Left kidney (tissue), 2 donors: ENCODE measurements around the gene DBET. TPM values are rescaled to one million over a fixed set of nuclear protein-coding genes. Genes with fewer than 3 reads are reported as not detected.
"Not testable (repeated sequence)": the region's sequence is repeated elsewhere in the genome, so short reads cannot be mapped to it uniquely, and the experiment has no call there.

Experiments
- DNase-seq: peaks from one replicate; pipeline ENCODE4 v3.0.0-alpha.2; 2013
- polyA plus RNA-seq: library from polyadenylated mRNA; unstranded; fragments of 120-200 nt; gene quantifications from one replicate; pipeline ENCODE4 v1.2.1, GENCODE V29; 2013; ENCODE audit not compliant: insufficient read length

The DBET gene
- polyA plus RNA-seq, 1 donor = not detected

GRCh38 chr4:190049378-190050239 is 14.7 kb upstream of the DBET start:
- DNase-seq = not testable (repeated sequence)

- not testable (repeated sequence) for DNase-seq
These were observed 5.3 kb upstream of the DBET start for GRCh38 chr4:190058997-190059396.

- DNase-seq = not testable (repeated sequence)
These were observed 503 bp downstream of the DBET start for GRCh38 chr4:190064805-190065204.

- DNase-seq = not testable (repeated sequence)
These were observed 4.0 kb downstream of the DBET start for GRCh38 chr4:190068351-190068750.

GRCh38 chr4:190093052-190093451 is 28.8 kb downstream of the DBET start:
- DNase-seq = not testable (repeated sequence)

- DNase-seq = not testable (repeated sequence)
These were observed 29.7 kb downstream of the DBET start for GRCh38 chr4:190094031-190094430.

GRCh38 chr4:190095335-190095734 is 31.0 kb downstream of the DBET start:
- DNase-seq = not testable (repeated sequence)

GRCh38 chr4:190099605-190100004 is 35.3 kb downstream of the DBET start:
- not testable (repeated sequence) for DNase-seq

- DNase-seq = not testable (repeated sequence)
These were observed 37.2 kb downstream of the DBET start for GRCh38 chr4:190101525-190101924.

- not testable (repeated sequence) for DNase-seq
These were observed 41.9 kb downstream of the DBET start for GRCh38 chr4:190106191-190106590.

GRCh38 chr4:190106611-190107480 is 42.5 kb downstream of the DBET start:
- not testable (repeated sequence) for DNase-seq

- DNase-seq = not testable (repeated sequence)
These were observed 43.6 kb downstream of the DBET start for GRCh38 chr4:190107766-190108485.

GRCh38 chr4:190108756-190109155 is 44.5 kb downstream of the DBET start:
- not testable (repeated sequence) for DNase-seq

GRCh38 chr4:190109390-190110011 is 45.2 kb downstream of the DBET start:
- DNase-seq = not testable (repeated sequence)

- not testable (repeated sequence) for DNase-seq
These were observed 45.7 kb downstream of the DBET start for GRCh38 chr4:190110033-190110432.

GRCh38 chr4:190110570-190111295 is 46.4 kb downstream of the DBET start:
- not testable (repeated sequence) for DNase-seq

GRCh38 chr4:190112879-190113278 is 48.6 kb downstream of the DBET start:
- not testable (repeated sequence) for DNase-seq

- not testable (repeated sequence) for DNase-seq
These were observed 50.7 kb downstream of the DBET start for GRCh38 chr4:190114991-190115390.
